SK-N-SH (cell line): ENCODE results near the gene FABP6. TPM values are rescaled to one million over a fixed set of nuclear protein-coding genes. Genes with fewer than 3 reads are reported as not detected.

Source experiments
- CTCF ChIA-PET: fragments of 300-600, 350-600 bp; formaldehyde crosslinking; extraction: SDS; loops from one replicate; lab custom pipeline; 2021; lab: Yijun Ruan, JAX
- POLR2A ChIA-PET: fragments of 350-600 bp; sonication (Branson Sonifier 250); formaldehyde crosslinking; extraction: SDS; loops from one replicate; lab custom pipeline; 2020; ENCODE audit warnings: antibody characterized with exemption, inconsistent platforms; lab: Yijun Ruan, JAX
- DNase-seq: peaks from one replicate; pipeline ENCODE4 v3.0.0; 2012
- H2AFZ ChIP-seq: fragments of 200-600 bp; sonication (generic); 2 replicates; pipeline ENCODE4 v1.8.1; 2016; ENCODE audit warnings: antibody characterized with exemption, mild to moderate bottlenecking, low read depth
- H3F3A ChIP-seq: fragments of 200-600 bp; sonication (generic); replicated peaks from 2 replicates; pipeline ENCODE3; 2016; ENCODE audit warnings: antibody characterized with exemption, mild to moderate bottlenecking; ENCODE audit not compliant: insufficient read depth
- H3K27ac ChIP-seq, 2 experiments: fragments of 200-500 bp in 1 of 2; fragments of 200-600 bp in 1 of 2; sonication (Bioruptor generic) in 1 of 2; sonication (generic), shearing (Covaris generic) in 1 of 2; 2 replicates each; pipeline versions ENCODE4 v1.5.1 to v1.6.1; 2014 to 2016; ENCODE audit warnings: low read depth in 2 of 2, inconsistent platforms in 1 of 2, low read length in 1 of 2, mild to moderate bottlenecking in 1 of 2, mixed read lengths in 1 of 2
- H3K27me3 ChIP-seq: fragments of 200-600 bp; sonication (generic), shearing (Covaris generic); 2 replicates; pipeline ENCODE4 v1.6.1; 2016; ENCODE audit warnings: mixed run types; ENCODE audit not compliant: insufficient read depth
- H3K36me3 ChIP-seq, 2 experiments: fragments of 200-500 bp in 1 of 2; fragments of 200-600 bp in 1 of 2; sonication (Bioruptor generic) in 1 of 2; sonication (generic) in 1 of 2; replicated peaks in 1 of 2; 2 replicates each; pipeline versions ENCODE3 to v1.5.1; 2014 to 2016; ENCODE audit warnings: low read length in 1 of 2, mild to moderate bottlenecking in 1 of 2; ENCODE audit not compliant: insufficient read depth in 2 of 2, control insufficient read depth in 1 of 2
- H3K4me1 ChIP-seq, 2 experiments: fragments of 200-500 bp in 1 of 2; fragments of 200-600 bp in 1 of 2; sonication (Bioruptor generic) in 1 of 2; sonication (generic), shearing (Covaris generic) in 1 of 2; 2 replicates each; pipeline versions ENCODE4 v1.5.1 to v1.6.1; 2014 to 2016; ENCODE audit warnings: low read depth in 1 of 2, low read length in 1 of 2, mixed run types in 1 of 2; ENCODE audit not compliant: insufficient read depth in 2 of 2, control insufficient read depth in 1 of 2
- H3K4me2 ChIP-seq: fragments of 200-600 bp; sonication (generic), shearing (Covaris generic); 2 replicates; pipeline ENCODE4 v1.6.1; 2017; ENCODE audit warnings: mixed run types
- H3K4me3 ChIP-seq, 2 experiments: fragments of 200-500 bp in 1 of 2; fragments of 200-600 bp in 1 of 2; sonication (Bioruptor generic) in 1 of 2; sonication (generic), shearing (Covaris generic) in 1 of 2; 2 replicates each; pipeline versions ENCODE4 v1.5.1 to v1.8.1; 2014 to 2016; ENCODE audit warnings: low read depth in 2 of 2, inconsistent platforms in 1 of 2, low read length in 1 of 2, mild to moderate bottlenecking in 1 of 2, mixed read lengths in 1 of 2, moderate library complexity in 1 of 2
- H3K79me2 ChIP-seq: fragments of 200-600 bp; sonication (generic); 2 replicates; pipeline ENCODE4 v1.8.1; 2017; ENCODE audit warnings: mild to moderate bottlenecking; ENCODE audit not compliant: insufficient read depth
- H3K9ac ChIP-seq: fragments of 200-600 bp; sonication (generic); 2 replicates; pipeline ENCODE4 v1.6.1; 2017; ENCODE audit warnings: mixed run types
- H3K9me2 ChIP-seq: fragments of 200-600 bp; sonication (generic); 2 replicates; pipeline ENCODE4 v1.6.1; 2017; ENCODE audit warnings: mixed run types
- H3K9me3 ChIP-seq: fragments of 200-600 bp; sonication (generic); 2 replicates; pipeline ENCODE4 v1.6.1; 2017; ENCODE audit warnings: mixed run types, mild to moderate bottlenecking, moderate library complexity
- H4K20me1 ChIP-seq: fragments of 200-600 bp; sonication (generic); 2 replicates; pipeline ENCODE4 v1.6.1; 2017; ENCODE audit warnings: mild to moderate bottlenecking, mixed run types; ENCODE audit not compliant: insufficient read depth
- EP300 ChIP-seq, 2 experiments: IDR thresholded peaks; 2 replicates each; pipeline versions ENCODE4 v1.4.0 to v1.6.1; 2012; ENCODE audit warnings: borderline replicate concordance in 1 of 2, low read depth in 1 of 2, low read length in 1 of 2
- MXI1 ChIP-seq: IDR thresholded peaks from 2 replicates; pipeline ENCODE4 v1.6.1; 2012; ENCODE audit warnings: mild to moderate bottlenecking, low read depth, low read length, improper control_type of control experiment
- NFIC ChIP-seq: IDR thresholded peaks from 2 replicates; pipeline ENCODE4 v1.4.0; 2012; ENCODE audit warnings: borderline replicate concordance
- RCOR1 ChIP-seq: fragments of 150-350 bp; IDR thresholded peaks from 2 replicates; pipeline ENCODE4 v1.6.1; 2017; ENCODE audit warnings: antibody characterized with exemption, low read length
- RFX5 ChIP-seq: IDR thresholded peaks from 2 replicates; pipeline ENCODE4 v1.6.1; 2012; ENCODE audit warnings: mild to moderate bottlenecking, improper control_type of control experiment, low read length
- SIN3A ChIP-seq: IDR thresholded peaks from 2 replicates; pipeline ENCODE4 v1.6.1; 2012; ENCODE audit warnings: low read depth, mild to moderate bottlenecking, low read length, moderate library complexity, borderline replicate concordance
- SMC3 ChIP-seq: IDR thresholded peaks from 2 replicates; pipeline ENCODE4 v1.6.1; 2012; ENCODE audit warnings: low read depth, low read length, improper control_type of control experiment
- YY1 ChIP-seq: IDR thresholded peaks from 2 replicates; pipeline ENCODE4 v1.4.0; 2012; ENCODE audit warnings: low read depth, mild to moderate bottlenecking
- WGBS: methylation state at CpG from one replicate; pipeline ENCODE4 v1.1.6; 2017; ENCODE audit warnings: low lambda C conversion rate; 5-methylcytosine and 5-hydroxymethylcytosine counted together
- polyA plus RNA-seq, 3 experiments: library from polyadenylated mRNA; depleted of rRNA; stranded (reverse); fragments of >200 nt; gene quantifications; 2 replicates each; pipeline ENCODE4 v1.2.3, GENCODE V29; 2012
- TF ChIP-seq, protein P1 (sequence below): IDR thresholded peaks from 2 replicates; pipeline ENCODE4 v1.6.1; 2012; ENCODE audit warnings: mild to moderate bottlenecking, low read depth, low read length, moderate library complexity
- TF ChIP-seq, protein P2 (sequence below): IDR thresholded peaks from 2 replicates; pipeline ENCODE4 v1.4.0; 2012; ENCODE audit warnings: low read depth
- TF ChIP-seq, protein P3 (sequence below): IDR thresholded peaks from 2 replicates; pipeline ENCODE4; 2012

Gene FABP6
- polyA plus RNA-seq, 1 of the 3 experiments (the other 2 are of a cell fraction) = 1.1 TPM

DNA sequence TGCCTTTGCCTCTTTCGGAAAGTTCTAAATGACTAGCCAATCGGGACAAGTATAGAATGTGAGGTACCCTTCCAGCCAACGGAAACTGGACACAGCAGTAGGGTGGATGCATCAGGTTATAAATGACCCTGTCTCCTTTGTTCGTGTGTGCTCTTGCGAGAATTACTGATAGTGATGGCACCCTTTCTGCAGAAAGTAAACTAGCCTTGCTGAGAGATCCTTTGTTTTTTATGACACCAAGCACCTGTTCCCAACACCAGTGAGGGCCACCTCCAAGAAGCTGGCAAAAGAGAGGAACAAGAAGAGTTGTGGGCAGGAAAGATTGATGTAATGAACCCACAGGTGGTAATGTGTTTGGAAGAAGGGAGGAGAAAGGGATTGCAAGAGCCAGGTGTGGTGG lies 42.8 kb upstream of the FABP6 start:
- no peaks in the 10 kb centered on the region for H3F3A ChIP-seq
- no peaks in the 10 kb centered on the region for H3K27me3 ChIP-seq
- CTCF ChIA-PET = interaction anchor here (1.2 to 1.4 kb wide), 3 partner anchors 10 to 12 kb away, joined by 3 to 4 read pairs (median 3); no protein-coding TSS in a partner anchor
- DNase-seq = no peak
- no peak overlapping the region for H3K9ac ChIP-seq
- no peak overlapping the region for H3K4me2 ChIP-seq
- H3K79me2 ChIP-seq = no peaks in the 10 kb centered on the region
- H3K4me3 ChIP-seq = no peak overlapping the region
- no peak overlapping the region for H3K27ac ChIP-seq
- no peaks in the 10 kb centered on the region for H3K9me3 ChIP-seq
- POLR2A ChIA-PET = interaction anchor here (1.1 kb wide), 1 partner anchor 68 kb away, joined by 8 read pairs; the partner anchor contains the start of gene PWWP2A
- TF ChIP-seq NFIC (no peak), RFX5 (no peak), MXI1 (no peak), RCOR1 (no peak), EP300 (IDR thresholded peaks at IDR 0.05; ENCODE audit: borderline replicate concordance in 1 of 2, low read depth in 1 of 2, low read length in 1 of 2) (no peak), SIN3A (no peak), YY1 (no peak), SMC3 (no peak)
- TF ChIP-seq, protein P1, sequence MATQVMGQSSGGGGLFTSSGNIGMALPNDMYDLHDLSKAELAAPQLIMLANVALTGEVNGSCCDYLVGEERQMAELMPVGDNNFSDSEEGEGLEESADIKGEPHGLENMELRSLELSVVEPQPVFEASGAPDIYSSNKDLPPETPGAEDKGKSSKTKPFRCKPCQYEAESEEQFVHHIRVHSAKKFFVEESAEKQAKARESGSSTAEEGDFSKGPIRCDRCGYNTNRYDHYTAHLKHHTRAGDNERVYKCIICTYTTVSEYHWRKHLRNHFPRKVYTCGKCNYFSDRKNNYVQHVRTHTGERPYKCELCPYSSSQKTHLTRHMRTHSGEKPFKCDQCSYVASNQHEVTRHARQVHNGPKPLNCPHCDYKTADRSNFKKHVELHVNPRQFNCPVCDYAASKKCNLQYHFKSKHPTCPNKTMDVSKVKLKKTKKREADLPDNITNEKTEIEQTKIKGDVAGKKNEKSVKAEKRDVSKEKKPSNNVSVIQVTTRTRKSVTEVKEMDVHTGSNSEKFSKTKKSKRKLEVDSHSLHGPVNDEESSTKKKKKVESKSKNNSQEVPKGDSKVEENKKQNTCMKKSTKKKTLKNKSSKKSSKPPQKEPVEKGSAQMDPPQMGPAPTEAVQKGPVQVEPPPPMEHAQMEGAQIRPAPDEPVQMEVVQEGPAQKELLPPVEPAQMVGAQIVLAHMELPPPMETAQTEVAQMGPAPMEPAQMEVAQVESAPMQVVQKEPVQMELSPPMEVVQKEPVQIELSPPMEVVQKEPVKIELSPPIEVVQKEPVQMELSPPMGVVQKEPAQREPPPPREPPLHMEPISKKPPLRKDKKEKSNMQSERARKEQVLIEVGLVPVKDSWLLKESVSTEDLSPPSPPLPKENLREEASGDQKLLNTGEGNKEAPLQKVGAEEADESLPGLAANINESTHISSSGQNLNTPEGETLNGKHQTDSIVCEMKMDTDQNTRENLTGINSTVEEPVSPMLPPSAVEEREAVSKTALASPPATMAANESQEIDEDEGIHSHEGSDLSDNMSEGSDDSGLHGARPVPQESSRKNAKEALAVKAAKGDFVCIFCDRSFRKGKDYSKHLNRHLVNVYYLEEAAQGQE = no peak
- TF ChIP-seq, protein P2, sequence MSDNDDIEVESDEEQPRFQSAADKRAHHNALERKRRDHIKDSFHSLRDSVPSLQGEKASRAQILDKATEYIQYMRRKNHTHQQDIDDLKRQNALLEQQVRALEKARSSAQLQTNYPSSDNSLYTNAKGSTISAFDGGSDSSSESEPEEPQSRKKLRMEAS = no peak
- TF ChIP-seq, protein P3, sequence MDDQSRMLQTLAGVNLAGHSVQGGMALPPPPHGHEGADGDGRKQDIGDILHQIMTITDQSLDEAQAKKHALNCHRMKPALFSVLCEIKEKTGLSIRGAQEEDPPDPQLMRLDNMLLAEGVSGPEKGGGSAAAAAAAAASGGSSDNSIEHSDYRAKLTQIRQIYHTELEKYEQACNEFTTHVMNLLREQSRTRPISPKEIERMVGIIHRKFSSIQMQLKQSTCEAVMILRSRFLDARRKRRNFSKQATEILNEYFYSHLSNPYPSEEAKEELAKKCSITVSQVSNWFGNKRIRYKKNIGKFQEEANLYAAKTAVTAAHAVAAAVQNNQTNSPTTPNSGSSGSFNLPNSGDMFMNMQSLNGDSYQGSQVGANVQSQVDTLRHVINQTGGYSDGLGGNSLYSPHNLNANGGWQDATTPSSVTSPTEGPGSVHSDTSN = no peak
- H3K4me1 ChIP-seq = peaks cover 0 to 13% of the 10 kb centered on the region in 2 experiments; a peak in 1 of 4 replicates
- WGBS = 92% methylated on average over 5 of the region's 5 CpGs
- no peaks in the 10 kb centered on the region for H4K20me1 ChIP-seq
- H3K36me3 ChIP-seq = no peaks in the 10 kb centered on the region
- H3K9me2 ChIP-seq = no peaks in the 10 kb centered on the region
- no peak overlapping the region for H2AFZ ChIP-seq

DNA sequence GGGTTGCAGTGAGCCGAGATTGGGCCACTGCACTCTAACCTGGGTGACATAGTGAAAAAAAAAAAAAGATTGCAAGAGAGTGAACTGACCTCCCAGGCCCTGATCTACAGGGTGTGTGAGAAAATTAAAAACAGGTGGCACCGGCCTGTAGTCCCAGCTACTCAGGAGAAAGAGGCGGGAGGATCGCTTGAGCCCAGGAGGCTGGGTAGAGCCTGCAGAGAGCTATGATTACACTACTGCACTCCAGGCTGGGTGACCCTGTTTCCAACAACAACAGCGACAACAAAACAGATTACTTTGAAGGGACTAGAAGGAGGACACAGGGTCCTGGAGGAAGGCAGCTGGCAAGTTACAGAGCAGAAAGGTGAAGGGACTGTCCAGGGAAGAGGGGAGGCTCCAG lies 42.2 kb upstream of the FABP6 start:
- no peak overlapping the region for H3K9ac ChIP-seq
- 86% methylated on average over 5 of the region's 5 CpGs for WGBS
- no peaks in the 10 kb centered on the region for H3K36me3 ChIP-seq
- no peak overlapping the region for H3K4me2 ChIP-seq
- CTCF ChIA-PET = interaction anchor here (1.2 to 1.4 kb wide), 3 partner anchors 9 to 12 kb away, joined by 3 to 4 read pairs (median 3); no protein-coding TSS in a partner anchor
- H4K20me1 ChIP-seq = no peaks in the 10 kb centered on the region
- no peak overlapping the region for H3K4me3 ChIP-seq
- POLR2A ChIA-PET = interaction anchor here (0.6 to 1.1 kb wide), 2 partner anchors 68 to 76 kb away, joined by 4 to 8 read pairs; partner anchors contain the start of gene PWWP2A
- no peaks in the 10 kb centered on the region for H3F3A ChIP-seq
- no peak for DNase-seq
- H3K9me2 ChIP-seq = no peaks in the 10 kb centered on the region
- H3K9me3 ChIP-seq = no peaks in the 10 kb centered on the region
- H3K4me1 ChIP-seq = peaks cover 0 to 8% of the 10 kb centered on the region in 2 experiments; a peak in 1 of 4 replicates
- TF ChIP-seq NFIC = no peak
- H3K27ac ChIP-seq = no peak overlapping the region
- no peak overlapping the region for H2AFZ ChIP-seq
- no peaks in the 10 kb centered on the region for H3K79me2 ChIP-seq
- H3K27me3 ChIP-seq = no peaks in the 10 kb centered on the region
